GM23338 (cell line): ENCODE data around the gene CHST11. TPM values are rescaled to one million over a fixed set of nuclear protein-coding genes. Genes with fewer than 3 reads are reported as not detected.

Experiments used
- ATAC-seq: fragments of 200-7000 bp; cut with Tn5 transposase; 3 replicates; pipeline ENCODE4 v1.9.1; 2020
- DNase-seq: peaks from one replicate; pipeline ENCODE4 v3.0.0-alpha.2; 2015; ENCODE audit warnings: low spot score
- H2AFZ ChIP-seq: fragments of 200-600 bp; sonication (generic); 2 replicates; pipeline ENCODE4 v1.8.0; 2016; ENCODE audit warnings: antibody characterized with exemption, mild to moderate bottlenecking, moderate library complexity
- H3F3A ChIP-seq: fragments of 200-600 bp; sonication (generic); replicated peaks from 2 replicates; pipeline ENCODE4 v1.8.0; 2017; ENCODE audit warnings: antibody characterized with exemption, mixed run types, low read depth
- H3K27ac ChIP-seq: fragments of 200-600 bp; sonication (generic); 2 replicates; pipeline ENCODE4 v1.6.1; 2016; ENCODE audit warnings: low read depth
- H3K27me3 ChIP-seq: fragments of 200-600 bp; sonication (generic); 2 replicates; pipeline ENCODE4 v1.8.0; 2016; ENCODE audit warnings: mild to moderate bottlenecking, mixed run types, moderate library complexity; ENCODE audit not compliant: insufficient read depth
- H3K36me3 ChIP-seq: fragments of 200-600 bp; sonication (generic); 2 replicates; pipeline ENCODE4 v1.8.0; 2016; ENCODE audit warnings: mild to moderate bottlenecking; ENCODE audit not compliant: insufficient read depth
- H3K4me1 ChIP-seq: fragments of 200-600 bp; sonication (generic); 2 replicates; pipeline ENCODE4 v1.8.0; 2016; ENCODE audit warnings: mild to moderate bottlenecking, moderate library complexity; ENCODE audit not compliant: insufficient read depth
- H3K4me2 ChIP-seq: fragments of 200-600 bp; sonication (generic); 2 replicates; pipeline ENCODE4 v1.7.1; 2017; ENCODE audit warnings: mixed run types
- H3K4me3 ChIP-seq: fragments of 200-600 bp; sonication (generic); 2 replicates; pipeline ENCODE4 v1.6.1; 2016; ENCODE audit warnings: mixed run types
- H3K79me2 ChIP-seq: fragments of 200-600 bp; sonication (generic); replicated peaks from 2 replicates; pipeline ENCODE4 v1.8.0; 2017; ENCODE audit warnings: mild to moderate bottlenecking; ENCODE audit not compliant: insufficient read depth
- H3K9me2 ChIP-seq: fragments of 200-600 bp; sonication (generic); 2 replicates; pipeline ENCODE4 v1.8.0; 2017; ENCODE audit not compliant: insufficient read depth
- H4K20me1 ChIP-seq: fragments of 200-600 bp; sonication (generic); replicated peaks from 2 replicates; pipeline ENCODE4 v1.8.0; 2017; ENCODE audit warnings: mild to moderate bottlenecking; ENCODE audit not compliant: insufficient read depth
- H3K27ac Mint-ChIP-seq: 2 replicates; pipeline ENCODE4 v1.8.0; 2020; ENCODE audit warnings: inconsistent platforms, mild to moderate bottlenecking, moderate library complexity, mixed read lengths
- H3K27me3 Mint-ChIP-seq: 3 replicates; pipeline ENCODE4 v1.8.0; 2022; ENCODE audit warnings: low read depth, mild to moderate bottlenecking, moderate library complexity, mixed read lengths, inconsistent platforms; ENCODE audit not compliant: insufficient read depth, poor library complexity
- H3K36me3 Mint-ChIP-seq: 3 replicates; pipeline ENCODE4 v1.8.0; 2021; ENCODE audit warnings: low read depth, mild to moderate bottlenecking, inconsistent platforms, moderate library complexity, mixed read lengths
- H3K4me1 Mint-ChIP-seq: 3 replicates; pipeline ENCODE4 v1.8.0; 2020; ENCODE audit warnings: mild to moderate bottlenecking, inconsistent platforms, mixed read lengths
- H3K4me3 Mint-ChIP-seq: 3 replicates; pipeline ENCODE4 v1.8.0; 2021; ENCODE audit warnings: moderate library complexity, mild to moderate bottlenecking, inconsistent platforms, mixed read lengths
- H3K9me3 Mint-ChIP-seq: 3 replicates; pipeline ENCODE4 v1.8.0; 2020; ENCODE audit warnings: moderate library complexity, mild to moderate bottlenecking, inconsistent platforms, mixed read lengths
- CREB1 ChIP-seq: fragments of 250-450 bp; sonication (Bioruptor Pico); IDR thresholded peaks from 2 replicates; pipeline ENCODE4 v1.5.0; 2020; ENCODE audit warnings: low read depth, mild to moderate bottlenecking, moderate library complexity
- CTCF ChIP-seq, 2 experiments: fragments of 200-600 bp in 1 of 2; sonication (generic) in 1 of 2; conservative IDR thresholded peaks; 2 replicates each; pipeline versions ENCODE4 v1.5.1 to v1.6.1; 2016 to 2017; ENCODE audit warnings: antibody characterized with exemption in 2 of 2, low read depth in 2 of 2, mild to moderate bottlenecking in 2 of 2, moderate library complexity in 1 of 2
- ETS1 ChIP-seq: IDR thresholded peaks from 2 replicates; pipeline ENCODE4 v1.6.1; 2016; ENCODE audit warnings: antibody characterized with exemption
- EZH2 ChIP-seq: fragments of 200-600 bp; sonication (generic); IDR thresholded peaks from one replicate; pipeline ENCODE4 v1.8.0; 2017; ENCODE audit warnings: antibody characterized with exemption, mild to moderate bottlenecking, low read depth; ENCODE audit not compliant: unreplicated experiment
- EZH2phosphoT487 ChIP-seq: fragments of 200-600 bp; sonication (generic); IDR thresholded peaks from one replicate; pipeline ENCODE4 v1.8.1; 2018; ENCODE audit warnings: antibody characterized with exemption; ENCODE audit not compliant: unreplicated experiment
- JUNB ChIP-seq: IDR thresholded peaks from one replicate; pipeline ENCODE4 v1.6.1; 2016; ENCODE audit warnings: antibody characterized with exemption; ENCODE audit not compliant: unreplicated experiment
- NANOG ChIP-seq: IDR thresholded peaks from 2 replicates; pipeline ENCODE4 v1.6.1; 2016; ENCODE audit warnings: antibody characterized with exemption, borderline replicate concordance
- POLR2AphosphoS5 ChIP-seq: IDR thresholded peaks from 2 replicates; pipeline ENCODE4 v1.6.1; 2016; ENCODE audit warnings: antibody characterized with exemption, low read depth
- REST ChIP-seq: IDR thresholded peaks from one replicate; pipeline ENCODE4 v1.6.1; 2018; ENCODE audit warnings: antibody characterized with exemption; ENCODE audit not compliant: unreplicated experiment
- STAT1 ChIP-seq: IDR thresholded peaks from one replicate; pipeline ENCODE4 v1.6.1; 2016; ENCODE audit warnings: antibody characterized with exemption; ENCODE audit not compliant: unreplicated experiment
- ZNF114 ChIP-seq: fragments of 250-450 bp; sonication (Bioruptor Pico); IDR thresholded peaks from 2 replicates; pipeline ENCODE4 v1.5.0; 2020; ENCODE audit warnings: mild to moderate bottlenecking, moderate library complexity
- ZNF331 ChIP-seq: fragments of 250-450 bp; sonication (Bioruptor Pico); IDR thresholded peaks from 2 replicates; pipeline ENCODE4 v1.5.0; 2020; ENCODE audit warnings: low read depth, mild to moderate bottlenecking, moderate library complexity
- polyA plus RNA-seq: library from polyadenylated mRNA; unstranded; fragments of >200 nt; fragmentation: Nextera tagmentation; extraction: Ambion mirVana; gene quantifications from 2 replicates; pipeline ENCODE4 v1.2.1, GENCODE V29; 2016
- total RNA-seq: library from RNA; depleted of rRNA; stranded (reverse); fragments of >200 nt; shearing (Covaris generic); gene quantifications from 2 replicates; pipeline ENCODE4 v1.2.3, GENCODE V29; 2014

Gene CHST11
- total and polyA plus RNA-seq, 2 experiments from 2014 or later = 7.7 to 25.7 TPM

- TF ChIP-seq REST = no peak
Observed at GRCh38 chr12:104751120-104751519, 294.4 kb downstream of the CHST11 start (continued).

DNA sequence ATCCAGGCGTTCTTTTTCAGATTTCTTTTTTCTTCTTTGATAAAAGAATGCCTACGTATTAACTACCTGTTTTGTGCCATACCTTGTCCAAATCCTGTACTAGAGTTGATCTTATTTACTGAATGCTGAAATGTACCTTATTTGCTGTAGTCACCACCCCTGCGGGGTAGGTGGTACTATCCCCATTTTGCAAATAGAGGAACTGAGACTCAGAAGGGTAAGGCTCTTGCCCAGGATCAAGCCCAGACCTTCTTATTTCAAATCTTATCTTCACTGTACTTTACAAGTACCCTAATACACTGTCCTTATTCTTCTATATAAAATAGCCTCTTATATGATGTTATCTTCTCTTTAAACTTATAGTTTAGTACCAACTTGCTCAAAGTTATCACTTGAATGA lies 294.8 kb downstream of the CHST11 start:
- Mint-ChIP-seq H3K36me3 (peaks cover 5% of the 10 kb centered on the region; the same call in 2 of the 3 replicates), H3K4me3 (no peak overlapping the region), H3K27me3 (peaks cover 10% of the 10 kb centered on the region), H3K4me1 (peaks cover 41% of the 10 kb centered on the region), H3K27ac (no peak overlapping the region), H3K9me3 (no peaks in the 10 kb centered on the region)
- Histone ChIP-seq H3K79me2 (peaks cover 5% of the 10 kb centered on the region; the same call in 1 of the 2 replicates), H3K4me2 (peak overlapping the region; percentile 16), H3K9me2 (peaks cover 7% of the 10 kb centered on the region; the same call in 1 of the 2 replicates), H3K27me3 (no peaks in the 10 kb centered on the region), H4K20me1 (no peaks in the 10 kb centered on the region), H3F3A (no peaks in the 10 kb centered on the region), H3K36me3 (no peaks in the 10 kb centered on the region), H3K27ac (peak overlapping the region; percentile 9; the same call in 1 of the 2 replicates), H3K4me1 (peaks cover 45% of the 10 kb centered on the region), H2AFZ (no peak overlapping the region), H3K4me3 (no peak overlapping the region)
- no peak for DNase-seq
- ATAC-seq = no peak
- no peak for TF ChIP-seq REST
- no peak for TF ChIP-seq EZH2phosphoT487
- no peak for TF ChIP-seq ZNF114 (CRISPR knock-in tag)
- no peak for TF ChIP-seq POLR2AphosphoS5
- no peak for TF ChIP-seq ZNF331 (CRISPR knock-in tag)
- TF ChIP-seq STAT1 = no peak
- TF ChIP-seq JUNB = no peak
- TF ChIP-seq ETS1 = no peak
- no peak for TF ChIP-seq NANOG
- TF ChIP-seq CTCF (conservative IDR thresholded peaks at IDR 0.05; ENCODE audit: low read depth in 2 of 2) = no peak
- no peak for TF ChIP-seq CREB1
- no peak for TF ChIP-seq EZH2
